DOHH2 (cell line): ENCODE measurements around the gene PGK2.

Source experiments
- H3F3A ChIP-seq: fragments of 200-600 bp; sonication (generic), shearing (Covaris generic); 2 replicates; pipeline ENCODE4 v1.6.0; 2016; ENCODE audit warnings: antibody characterized with exemption, mild to moderate bottlenecking; ENCODE audit not compliant: control insufficient read depth, insufficient read depth
- H3K27ac ChIP-seq: fragments of 200-600 bp; sonication (generic); 2 replicates; pipeline ENCODE4 v1.5.1; 2014; ENCODE audit warnings: low read depth, mild to moderate bottlenecking, low read length, moderate library complexity
- H3K27me3 ChIP-seq: fragments of 200-600 bp; sonication (generic); 2 replicates; pipeline ENCODE4 v1.6.1; 2014; ENCODE audit warnings: mild to moderate bottlenecking, low read length, mixed read lengths; ENCODE audit not compliant: control insufficient read depth
- H3K36me3 ChIP-seq: fragments of 200-600 bp; sonication (generic); 2 replicates; pipeline ENCODE4 v1.6.1; 2014; ENCODE audit warnings: mild to moderate bottlenecking, low read length, moderate library complexity, mixed read lengths; ENCODE audit not compliant: control insufficient read depth
- H3K4me1 ChIP-seq: fragments of 200-600 bp; sonication (generic); 2 replicates; pipeline ENCODE4 v1.6.1; 2014; ENCODE audit warnings: mild to moderate bottlenecking, low read length, mixed read lengths; ENCODE audit not compliant: control insufficient read depth
- H3K4me2 ChIP-seq: fragments of 200-600 bp; sonication (generic); 2 replicates; pipeline ENCODE4 v1.6.0; 2014; ENCODE audit warnings: mild to moderate bottlenecking, low read length, moderate library complexity
- H3K4me3 ChIP-seq: fragments of 200-600 bp; sonication (generic); 2 replicates; pipeline ENCODE4 v1.5.1; 2014; ENCODE audit warnings: mild to moderate bottlenecking, low read length, mixed read lengths
- H3K79me2 ChIP-seq: fragments of 200-600 bp; sonication (generic); 2 replicates; pipeline ENCODE4 v1.6.1; 2014; ENCODE audit warnings: mild to moderate bottlenecking, low read length, mixed read lengths; ENCODE audit not compliant: control insufficient read depth
- H3K9me2 ChIP-seq: fragments of 200-600 bp; sonication (generic); replicated peaks from 2 replicates; pipeline ENCODE4 v1.6.1; 2014; ENCODE audit warnings: mild to moderate bottlenecking, low read length, mixed read lengths; ENCODE audit not compliant: control insufficient read depth
- H3K9me3 ChIP-seq: fragments of 200-600 bp; sonication (generic); 2 replicates; pipeline ENCODE4 v1.6.1; 2014; ENCODE audit warnings: antibody characterized with exemption, low read length, mixed read lengths; ENCODE audit not compliant: control insufficient read depth, insufficient read depth
- H4K20me1 ChIP-seq: fragments of 200-600 bp; sonication (generic); 2 replicates; pipeline ENCODE4 v1.6.0; 2014; ENCODE audit warnings: low read depth, mild to moderate bottlenecking, antibody characterized with exemption, low read length, moderate library complexity; ENCODE audit not compliant: control insufficient read depth, insufficient read depth
- EZH2phosphoT487 ChIP-seq: fragments of 200-600 bp; sonication (generic); IDR thresholded peaks from 2 replicates; pipeline ENCODE4 v1.6.1; 2017; ENCODE audit warnings: borderline replicate concordance, mild to moderate bottlenecking, antibody characterized with exemption, low read length, moderate library complexity, mixed read lengths
- TF ChIP-seq, protein P1 (sequence below): fragments of 200-600 bp; sonication (generic); IDR thresholded peaks from one replicate; pipeline ENCODE4 v1.5.1; 2014; ENCODE audit warnings: antibody characterized with exemption, mild to moderate bottlenecking, low read depth, low read length; ENCODE audit not compliant: poor library complexity, severe bottlenecking

PGK2 gene

DNA sequence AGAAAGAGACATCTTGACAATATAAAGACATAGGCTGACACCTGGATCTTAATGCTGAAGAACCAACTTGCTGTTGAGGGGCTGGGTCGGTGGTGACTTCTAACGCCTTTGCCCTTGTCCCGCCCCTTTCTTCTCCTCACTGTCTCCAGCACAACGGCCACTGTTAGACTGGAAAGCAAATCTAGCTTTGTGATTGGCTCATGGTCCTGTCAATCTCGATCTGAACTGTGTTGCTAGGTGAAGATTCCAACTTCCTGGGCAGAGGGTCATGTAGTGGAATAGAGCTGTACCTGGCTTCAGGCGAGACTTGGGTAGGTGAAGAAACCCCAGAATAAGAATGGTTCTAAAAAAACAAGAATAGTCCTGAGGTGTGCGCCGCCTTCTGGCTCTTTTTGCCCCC lies at the start of gene PGK2:
Gene PGK2, minus strand, starts transcription at position 110 of the 400 bp plus-strand sequence. Its CDS starts 98 bp downstream, at position 12.
- Histone ChIP-seq H3K4me3 (no peak within 1 kb of the TSS), H3K4me2 (no peak within 1 kb of the TSS), H3K9me2 (no peaks in the 10 kb centered on the region; the same call in 1 of the 2 replicates), H3K9me3 (no peaks in the 10 kb centered on the region; the same call in 1 of the 2 replicates), H3K4me1 (no peaks in the 10 kb centered on the region), H3K27me3 (no peaks in the 10 kb centered on the region), H3K79me2 (no peaks in the 10 kb centered on the region), H3K27ac (no peak within 1 kb of the TSS), H3F3A (no peaks in the 10 kb centered on the region), H3K36me3 (no peaks in the 10 kb centered on the region), H4K20me1 (no peaks in the 10 kb centered on the region)
- TF ChIP-seq, protein P1, sequence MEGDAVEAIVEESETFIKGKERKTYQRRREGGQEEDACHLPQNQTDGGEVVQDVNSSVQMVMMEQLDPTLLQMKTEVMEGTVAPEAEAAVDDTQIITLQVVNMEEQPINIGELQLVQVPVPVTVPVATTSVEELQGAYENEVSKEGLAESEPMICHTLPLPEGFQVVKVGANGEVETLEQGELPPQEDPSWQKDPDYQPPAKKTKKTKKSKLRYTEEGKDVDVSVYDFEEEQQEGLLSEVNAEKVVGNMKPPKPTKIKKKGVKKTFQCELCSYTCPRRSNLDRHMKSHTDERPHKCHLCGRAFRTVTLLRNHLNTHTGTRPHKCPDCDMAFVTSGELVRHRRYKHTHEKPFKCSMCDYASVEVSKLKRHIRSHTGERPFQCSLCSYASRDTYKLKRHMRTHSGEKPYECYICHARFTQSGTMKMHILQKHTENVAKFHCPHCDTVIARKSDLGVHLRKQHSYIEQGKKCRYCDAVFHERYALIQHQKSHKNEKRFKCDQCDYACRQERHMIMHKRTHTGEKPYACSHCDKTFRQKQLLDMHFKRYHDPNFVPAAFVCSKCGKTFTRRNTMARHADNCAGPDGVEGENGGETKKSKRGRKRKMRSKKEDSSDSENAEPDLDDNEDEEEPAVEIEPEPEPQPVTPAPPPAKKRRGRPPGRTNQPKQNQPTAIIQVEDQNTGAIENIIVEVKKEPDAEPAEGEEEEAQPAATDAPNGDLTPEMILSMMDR = no peak
- TF ChIP-seq EZH2phosphoT487 = no peak

DNA sequence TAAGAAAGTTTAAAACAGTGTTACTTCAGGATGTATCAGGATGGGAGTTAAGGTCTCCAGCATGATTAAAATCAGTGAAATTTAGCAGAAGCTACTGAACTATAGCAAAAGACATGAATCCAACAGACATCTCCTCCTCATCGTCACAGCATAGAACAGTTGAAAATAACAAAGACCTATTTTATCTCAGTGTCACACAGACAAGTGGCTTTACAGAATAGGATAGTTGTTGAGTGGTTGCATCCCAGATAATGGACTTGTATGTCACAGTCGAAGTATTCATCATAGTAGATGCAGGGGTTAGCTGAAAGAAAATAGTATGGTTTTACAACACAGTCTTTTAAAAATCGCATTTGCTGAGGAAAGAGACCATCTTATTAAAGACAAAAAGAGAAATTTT lies 48.1 kb upstream of the PGK2 start:
- H3K9me2 ChIP-seq = no peaks in the 10 kb centered on the region
- no peaks in the 10 kb centered on the region for H3K27me3 ChIP-seq
- no peak overlapping the region for H3K4me3 ChIP-seq
- no peaks in the 10 kb centered on the region for H3K79me2 ChIP-seq
- no peak overlapping the region for H3K4me2 ChIP-seq
- no peaks in the 10 kb centered on the region for H3F3A ChIP-seq
- H3K27ac ChIP-seq = no peak overlapping the region
- TF ChIP-seq, protein P1 = no peak
- no peak for TF ChIP-seq EZH2phosphoT487
- no peaks in the 10 kb centered on the region for H3K9me3 ChIP-seq
- H3K36me3 ChIP-seq = no peaks in the 10 kb centered on the region
- no peaks in the 10 kb centered on the region for H4K20me1 ChIP-seq
- H3K4me1 ChIP-seq = no peaks in the 10 kb centered on the region

DNA sequence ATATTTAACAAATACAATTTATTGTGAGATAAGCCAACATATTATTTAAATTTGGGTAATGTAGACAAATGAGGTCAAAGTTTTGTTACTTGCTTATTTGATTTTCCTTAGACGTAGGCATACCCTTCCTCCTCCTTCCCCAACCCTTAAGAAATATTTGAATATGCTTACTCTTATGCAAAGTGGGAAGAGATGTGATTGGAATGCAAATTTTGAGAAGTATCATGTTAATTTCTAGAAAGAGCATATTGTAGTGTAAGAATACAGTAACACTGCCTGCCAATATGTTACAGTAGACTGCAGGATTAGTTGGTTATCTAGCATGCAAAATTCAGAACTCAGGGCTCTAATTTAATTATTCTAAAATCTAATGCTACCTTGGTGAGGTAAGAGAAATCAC lies 46.3 kb upstream of the PGK2 start:
- Histone ChIP-seq H3K79me2 (no peaks in the 10 kb centered on the region), H3K4me2 (no peak overlapping the region), H3K36me3 (no peaks in the 10 kb centered on the region), H3F3A (no peaks in the 10 kb centered on the region), H4K20me1 (no peaks in the 10 kb centered on the region), H3K9me3 (no peaks in the 10 kb centered on the region), H3K27me3 (no peaks in the 10 kb centered on the region), H3K9me2 (no peaks in the 10 kb centered on the region), H3K4me1 (no peaks in the 10 kb centered on the region), H3K27ac (no peak overlapping the region), H3K4me3 (no peak overlapping the region)
- TF ChIP-seq EZH2phosphoT487 = no peak
- TF ChIP-seq, protein P1 = no peak
